ENCODE measurements around the gene COL27A1. TPM values are rescaled to one million over a fixed set of nuclear protein-coding genes. Genes with fewer than 3 reads are reported as not detected.
A peak's percentile ranks its signal among the peaks of the same experiment; 100 is the strongest.

COL27A1 gene
- total and polyA plus RNA-seq, 2 experiments from 2014 or later, result 10.5 to 18.0 TPM

- H3K27ac Mint-ChIP-seq, result no peak overlapping the region
- Histone ChIP-seq H3K27me3 (ENCODE audit: insufficient read depth) (no peaks in the 10 kb centered on the region), H3K4me2 (no peak overlapping the region), H3K79me2 (replicated peaks; ENCODE audit: insufficient read depth) (no peaks in the 10 kb centered on the region), H2AFZ (no peak overlapping the region), H3K4me3 (no peak overlapping the region), H3K27ac (ENCODE audit: low read depth) (no peak overlapping the region), H4K20me1 (replicated peaks; ENCODE audit: insufficient read depth) (no peaks in the 10 kb centered on the region; the same call in 1 of the 2 replicates), H3K36me3 (ENCODE audit: insufficient read depth) (no peaks in the 10 kb centered on the region), H3F3A (replicated peaks; ENCODE audit: low read depth) (no peaks in the 10 kb centered on the region), H3K9me2 (ENCODE audit: insufficient read depth) (no peaks in the 10 kb centered on the region), H3K4me1 (ENCODE audit: insufficient read depth) (no peaks in the 10 kb centered on the region)
- peaks cover 3% of the 10 kb centered on the region; the same call in 1 of the 3 replicates for H3K36me3 Mint-ChIP-seq (ENCODE audit: low read depth)
- no peak overlapping the region for H3K4me3 Mint-ChIP-seq
- DNase-seq (ENCODE audit: low spot score), result no peak
- ATAC-seq, result peak; percentile 72
- no peak for TF ChIP-seq STAT1 (IDR thresholded peaks at IDR 0.05; ENCODE audit: unreplicated experiment)
- no peak for TF ChIP-seq ZNF114 (CRISPR knock-in tag; IDR thresholded peaks at IDR 0.05)
- TF ChIP-seq EZH2 (IDR thresholded peaks at IDR 0.05; ENCODE audit: low read depth, unreplicated experiment), result no peak
- TF ChIP-seq, protein P1, sequence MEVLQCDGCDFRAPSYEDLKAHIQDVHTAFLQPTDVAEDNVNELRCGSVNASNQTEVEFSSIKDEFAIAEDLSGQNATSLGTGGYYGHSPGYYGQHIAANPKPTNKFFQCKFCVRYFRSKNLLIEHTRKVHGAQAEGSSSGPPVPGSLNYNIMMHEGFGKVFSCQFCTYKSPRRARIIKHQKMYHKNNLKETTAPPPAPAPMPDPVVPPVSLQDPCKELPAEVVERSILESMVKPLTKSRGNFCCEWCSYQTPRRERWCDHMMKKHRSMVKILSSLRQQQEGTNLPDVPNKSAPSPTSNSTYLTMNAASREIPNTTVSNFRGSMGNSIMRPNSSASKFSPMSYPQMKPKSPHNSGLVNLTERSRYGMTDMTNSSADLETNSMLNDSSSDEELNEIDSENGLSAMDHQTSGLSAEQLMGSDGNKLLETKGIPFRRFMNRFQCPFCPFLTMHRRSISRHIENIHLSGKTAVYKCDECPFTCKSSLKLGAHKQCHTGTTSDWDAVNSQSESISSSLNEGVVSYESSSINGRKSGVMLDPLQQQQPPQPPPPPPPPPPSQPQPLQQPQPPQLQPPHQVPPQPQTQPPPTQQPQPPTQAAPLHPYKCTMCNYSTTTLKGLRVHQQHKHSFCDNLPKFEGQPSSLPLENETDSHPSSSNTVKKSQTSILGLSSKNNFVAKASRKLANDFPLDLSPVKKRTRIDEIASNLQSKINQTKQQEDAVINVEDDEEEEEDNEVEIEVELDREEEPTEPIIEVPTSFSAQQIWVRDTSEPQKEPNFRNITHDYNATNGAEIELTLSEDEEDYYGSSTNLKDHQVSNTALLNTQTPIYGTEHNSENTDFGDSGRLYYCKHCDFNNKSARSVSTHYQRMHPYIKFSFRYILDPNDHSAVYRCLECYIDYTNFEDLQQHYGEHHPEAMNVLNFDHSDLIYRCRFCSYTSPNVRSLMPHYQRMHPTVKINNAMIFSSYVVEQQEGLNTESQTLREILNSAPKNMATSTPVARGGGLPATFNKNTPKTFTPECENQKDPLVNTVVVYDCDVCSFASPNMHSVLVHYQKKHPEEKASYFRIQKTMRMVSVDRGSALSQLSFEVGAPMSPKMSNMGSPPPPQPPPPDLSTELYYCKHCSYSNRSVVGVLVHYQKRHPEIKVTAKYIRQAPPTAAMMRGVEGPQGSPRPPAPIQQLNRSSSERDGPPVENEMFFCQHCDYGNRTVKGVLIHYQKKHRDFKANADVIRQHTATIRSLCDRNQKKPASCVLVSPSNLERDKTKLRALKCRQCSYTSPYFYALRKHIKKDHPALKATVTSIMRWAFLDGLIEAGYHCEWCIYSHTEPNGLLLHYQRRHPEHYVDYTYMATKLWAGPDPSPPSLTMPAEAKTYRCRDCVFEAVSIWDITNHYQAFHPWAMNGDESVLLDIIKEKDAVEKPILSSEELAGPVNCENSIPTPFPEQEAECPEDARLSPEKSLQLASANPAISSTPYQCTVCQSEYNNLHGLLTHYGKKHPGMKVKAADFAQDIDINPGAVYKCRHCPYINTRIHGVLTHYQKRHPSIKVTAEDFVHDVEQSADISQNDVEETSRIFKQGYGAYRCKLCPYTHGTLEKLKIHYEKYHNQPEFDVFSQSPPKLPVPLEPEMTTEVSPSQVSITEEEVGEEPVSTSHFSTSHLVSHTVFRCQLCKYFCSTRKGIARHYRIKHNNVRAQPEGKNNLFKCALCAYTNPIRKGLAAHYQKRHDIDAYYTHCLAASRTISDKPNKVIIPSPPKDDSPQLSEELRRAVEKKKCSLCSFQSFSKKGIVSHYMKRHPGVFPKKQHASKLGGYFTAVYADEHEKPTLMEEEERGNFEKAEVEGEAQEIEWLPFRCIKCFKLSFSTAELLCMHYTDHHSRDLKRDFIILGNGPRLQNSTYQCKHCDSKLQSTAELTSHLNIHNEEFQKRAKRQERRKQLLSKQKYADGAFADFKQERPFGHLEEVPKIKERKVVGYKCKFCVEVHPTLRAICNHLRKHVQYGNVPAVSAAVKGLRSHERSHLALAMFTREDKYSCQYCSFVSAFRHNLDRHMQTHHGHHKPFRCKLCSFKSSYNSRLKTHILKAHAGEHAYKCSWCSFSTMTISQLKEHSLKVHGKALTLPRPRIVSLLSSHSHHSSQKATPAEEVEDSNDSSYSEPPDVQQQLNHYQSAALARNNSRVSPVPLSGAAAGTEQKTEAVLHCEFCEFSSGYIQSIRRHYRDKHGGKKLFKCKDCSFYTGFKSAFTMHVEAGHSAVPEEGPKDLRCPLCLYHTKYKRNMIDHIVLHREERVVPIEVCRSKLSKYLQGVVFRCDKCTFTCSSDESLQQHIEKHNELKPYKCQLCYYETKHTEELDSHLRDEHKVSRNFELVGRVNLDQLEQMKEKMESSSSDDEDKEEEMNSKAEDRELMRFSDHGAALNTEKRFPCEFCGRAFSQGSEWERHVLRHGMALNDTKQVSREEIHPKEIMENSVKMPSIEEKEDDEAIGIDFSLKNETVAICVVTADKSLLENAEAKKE (CRISPR knock-in tag; IDR thresholded peaks at IDR 0.05), result no peak
- TF ChIP-seq NANOG (IDR thresholded peaks at IDR 0.05; ENCODE audit: borderline replicate concordance), result no peak
- TF ChIP-seq POLR2AphosphoS5 (IDR thresholded peaks at IDR 0.05; ENCODE audit: low read depth), result no peak
- TF ChIP-seq, protein P2, sequence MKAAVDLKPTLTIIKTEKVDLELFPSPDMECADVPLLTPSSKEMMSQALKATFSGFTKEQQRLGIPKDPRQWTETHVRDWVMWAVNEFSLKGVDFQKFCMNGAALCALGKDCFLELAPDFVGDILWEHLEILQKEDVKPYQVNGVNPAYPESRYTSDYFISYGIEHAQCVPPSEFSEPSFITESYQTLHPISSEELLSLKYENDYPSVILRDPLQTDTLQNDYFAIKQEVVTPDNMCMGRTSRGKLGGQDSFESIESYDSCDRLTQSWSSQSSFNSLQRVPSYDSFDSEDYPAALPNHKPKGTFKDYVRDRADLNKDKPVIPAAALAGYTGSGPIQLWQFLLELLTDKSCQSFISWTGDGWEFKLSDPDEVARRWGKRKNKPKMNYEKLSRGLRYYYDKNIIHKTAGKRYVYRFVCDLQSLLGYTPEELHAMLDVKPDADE (IDR thresholded peaks at IDR 0.05), result no peak
- no peak for TF ChIP-seq JUNB (IDR thresholded peaks at IDR 0.05; ENCODE audit: unreplicated experiment)
- peaks cover 27% of the 10 kb centered on the region for H3K4me1 Mint-ChIP-seq
- no peaks in the 10 kb centered on the region for H3K9me3 Mint-ChIP-seq
- H3K27me3 Mint-ChIP-seq (ENCODE audit: insufficient read depth, low read depth, poor library complexity), result peaks cover 19% of the 10 kb centered on the region
Measured at GRCh38 chr9:114207034-114207810, 51.9 kb downstream of the COL27A1 start.

Data from GM23338 (cell line).